HepG2 (cell line): ENCODE measurements around the gene MMP27. TPM values are rescaled to one million over a fixed set of nuclear protein-coding genes. Genes with fewer than 3 reads are reported as not detected.

Source experiments
- ATAC-seq: fragments of 200-7000 bp; cut with Tn5 transposase; 3 replicates; pipeline ENCODE4 v1.9.1; 2020; ENCODE audit warnings: mild to moderate bottlenecking, moderate library complexity
- BruUV-seq: library from RNA; stranded (reverse); fragments of 400-500 nt; replicated peaks from 2 replicates; lab custom pipeline; 2021; lab: Mats Ljungman, UMichigan
- CTCF ChIA-PET: fragments of 300-600 bp; formaldehyde crosslinking; extraction: SDS; loops from one replicate; lab custom pipeline; 2021; ENCODE audit warnings: low total read pairs, inconsistent platforms, low intra/inter-chr PET ratio; lab: Yijun Ruan, JAX
- POLR2A ChIA-PET: fragments of 350-600 bp; sonication (Branson Sonifier 250); formaldehyde crosslinking; loops from one replicate; lab custom pipeline; 2020; ENCODE audit warnings: antibody characterized with exemption, inconsistent platforms; lab: Yijun Ruan, JAX
- DNase-seq: peaks from one replicate; pipeline ENCODE4 v3.0.0-alpha.2; 2015; ENCODE audit warnings: low spot score
- FAIRE-seq: peaks from 3 replicates; lab custom pipeline; 2011; peaks lifted over from hg19 to GRCh38; lab: Jason Lieb, UNC
- H2AFZ ChIP-seq: one replicate; pipeline ENCODE4 v1.6.1; 2011; ENCODE audit warnings: low read length, inconsistent platforms
- H3K27ac ChIP-seq: fragments of 300-600 bp; 3 replicates; pipeline ENCODE4 v1.8.0; 2011; ENCODE audit warnings: mixed run types, mild to moderate bottlenecking, mixed read lengths, low read length, inconsistent platforms; ENCODE audit not compliant: insufficient read depth; ENCODE audit errors: extremely low read length
- H3K27me3 ChIP-seq, 2 experiments: fragments of 200-600 bp in 1 of 2; 2 replicates in 1 of 2; 3 replicates in 1 of 2; pipeline versions ENCODE4 v1.6.0 to v1.8.0; 2011; ENCODE audit warnings: low read length in 2 of 2, mild to moderate bottlenecking in 2 of 2, moderate library complexity in 2 of 2, inconsistent platforms in 1 of 2; ENCODE audit not compliant: insufficient read depth in 2 of 2, control insufficient read depth in 1 of 2
- H3K36me3 ChIP-seq, 2 experiments: fragments of 200-600 bp in 1 of 2; replicated peaks in 1 of 2; 2 replicates in 1 of 2; 3 replicates in 1 of 2; pipeline versions ENCODE4 v1.5.1 to v1.8.0; 2011; ENCODE audit warnings: low read length in 2 of 2, inconsistent platforms in 1 of 2; ENCODE audit not compliant: insufficient read depth in 2 of 2, control insufficient read depth in 1 of 2
- H3K4me1 ChIP-seq: 2 replicates; pipeline ENCODE4 v1.5.1; 2012; ENCODE audit warnings: low read length, inconsistent platforms; ENCODE audit not compliant: insufficient read depth
- H3K4me2 ChIP-seq: 2 replicates; pipeline ENCODE4 v1.6.0; 2011; ENCODE audit warnings: low read depth, low read length, inconsistent platforms
- H3K4me3 ChIP-seq, 3 experiments: fragments of 200-600 bp in 1 of 3; sonication (generic), shearing (Covaris generic) in 1 of 3; replicated peaks in 1 of 3; 2 replicates each; pipeline ENCODE4 v1.5.1; 2011 to 2016; ENCODE audit warnings: low read length in 3 of 3, inconsistent platforms in 2 of 3, low read depth in 2 of 3, mild to moderate bottlenecking in 2 of 3, control low read depth in 1 of 3, mixed read lengths in 1 of 3; ENCODE audit not compliant: insufficient read depth in 1 of 3
- H3K79me2 ChIP-seq: one replicate; pipeline ENCODE4 v1.6.1; 2011; ENCODE audit warnings: low read length, inconsistent platforms; ENCODE audit not compliant: insufficient read depth
- H3K9ac ChIP-seq: 2 replicates; pipeline ENCODE4 v1.6.0; 2011; ENCODE audit warnings: mild to moderate bottlenecking, low read depth, low read length, inconsistent platforms; ENCODE audit not compliant: insufficient read depth
- H3K9me3 ChIP-seq: 2 replicates; pipeline ENCODE4 v1.5.1; 2012; ENCODE audit warnings: mild to moderate bottlenecking, low read length
- H4K20me1 ChIP-seq: 2 replicates; pipeline ENCODE4 v1.6.0; 2011; ENCODE audit warnings: inconsistent platforms, mild to moderate bottlenecking, low read length, moderate library complexity; ENCODE audit not compliant: insufficient read depth
- NR2F1 ChIP-seq, 2 experiments: fragments of 450-650 bp in 1 of 2; formaldehyde crosslinking in 1 of 2; IDR thresholded peaks; 2 replicates each; pipeline versions ENCODE4 v1.5.0 to v1.6.1; 2016 to 2020; ENCODE audit warnings: mild to moderate bottlenecking in 1 of 2, missing compliant biosample characterization in 1 of 2, missing genetic modification reagents in 1 of 2, moderate library complexity in 1 of 2
- SMC3 ChIP-seq: IDR thresholded peaks from 2 replicates; pipeline ENCODE4 v1.6.1; 2011; ENCODE audit warnings: low read length, improper control_type of control experiment
- STAG1 ChIP-seq: sonication (generic); formaldehyde crosslinking; IDR thresholded peaks from 2 replicates; pipeline ENCODE4 v1.4.0; 2020; ENCODE audit warnings: missing genetic modification reagents
- ZNF30 ChIP-seq: sonication (generic); formaldehyde crosslinking; IDR thresholded peaks from 2 replicates; pipeline ENCODE4 v1.5.0; 2020; ENCODE audit warnings: mild to moderate bottlenecking, missing genetic modification reagents
- ZNF616 ChIP-seq: sonication (generic); formaldehyde crosslinking; IDR thresholded peaks from 2 replicates; pipeline ENCODE4 v1.5.0; 2020; ENCODE audit warnings: low read depth, mild to moderate bottlenecking, missing genetic modification reagents
- WGBS: methylation state at CpG from one replicate; pipeline ENCODE4 v1.1.6; 2017; ENCODE audit warnings: low lambda C conversion rate; 5-methylcytosine and 5-hydroxymethylcytosine counted together
- in situ Hi-C: cut with HindIII; loops from 2 replicates; pipeline ENCODE4 v1.10.0; 2017; ENCODE audit warnings: low pct_unique_long_range_greater_than_20kb; ENCODE audit not compliant: extremely low pct_ligation_motif_present
- intact Hi-C: fragments of 100-400 bp; cut with micrococcal nuclease; formaldehyde crosslinking; loops from one replicate; pipeline ENCODE4 v1.10.0; 2022; ENCODE audit not compliant: unreplicated experiment
- polyA plus RNA-seq, 8 experiments: library from polyadenylated mRNA; depleted of rRNA in 3 of 8; stranded (reverse) in 7 of 8; unstranded in 1 of 8; fragments of >200 nt; fragmentation: Illumina TruSeq in 4 of 8; extraction: Trizol in 4 of 8; gene quantifications; 2 replicates each; pipeline versions ENCODE4 v1.2.1 to v1.2.3, GENCODE V29; 2011 to 2016; ENCODE audit warnings: low read depth in 4 of 8, missing spikeins in 1 of 8, mixed read lengths in 1 of 8; ENCODE audit not compliant: insufficient read depth in 1 of 8
- total RNA-seq, 5 experiments: library from RNA; depleted of rRNA; stranded (reverse); fragments of >200 nt; fragmentation: Illumina TruSeq; extraction: Trizol; gene quantifications; 2 replicates each; pipeline ENCODE4 v1.2.3, GENCODE V29; 2016; ENCODE audit warnings: low read depth in 1 of 5
- TF ChIP-seq, protein P1 (sequence below): sonication (generic); formaldehyde crosslinking; IDR thresholded peaks from 2 replicates; pipeline ENCODE4 v1.5.0; 2020; ENCODE audit warnings: mild to moderate bottlenecking, missing genetic modification reagents, moderate library complexity

The MMP27 gene
- total and polyA plus RNA-seq, 2 of the 13 experiments (the other 11 are each of a cell fraction or from before 2014, with no cell fraction given), result not detected

DNA sequence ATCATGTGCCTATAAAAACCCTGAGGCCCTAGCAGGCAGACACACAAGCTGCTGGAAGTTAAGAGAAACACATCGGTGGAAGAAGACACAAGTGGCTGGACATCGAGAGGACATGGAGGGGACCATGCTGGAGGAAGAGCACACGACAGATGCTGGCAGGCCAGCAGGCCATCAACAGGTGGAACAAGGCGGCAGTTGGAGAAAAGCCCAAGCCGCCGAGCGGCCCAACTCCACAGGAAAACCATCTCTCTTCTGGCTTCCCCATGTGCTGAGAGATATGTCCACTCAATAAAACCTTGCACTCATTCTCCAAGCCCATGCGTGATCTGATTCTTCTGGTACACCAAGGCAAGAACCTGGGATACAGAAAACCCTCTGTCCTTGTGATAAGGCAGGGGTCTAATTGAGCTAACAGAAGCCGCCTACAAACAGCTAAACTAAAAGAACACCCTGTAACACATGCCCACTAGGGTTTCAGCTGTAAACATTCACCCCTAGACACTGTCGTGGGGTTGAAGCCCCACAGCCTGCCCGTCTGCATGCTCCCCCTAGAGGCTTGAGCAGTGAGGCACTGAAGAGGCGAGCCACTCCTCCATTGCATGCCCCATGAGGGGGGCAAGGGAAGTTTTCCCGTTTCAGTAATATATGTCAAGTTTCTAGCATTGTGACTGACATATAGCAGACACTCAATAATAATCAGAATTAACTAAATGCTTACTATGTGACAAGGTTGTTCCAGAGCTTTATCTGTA is 41.4 kb downstream of the MMP27 start:
- ATAC-seq, result peak; percentile 97
- intact Hi-C loops, result no loop called here

DNA sequence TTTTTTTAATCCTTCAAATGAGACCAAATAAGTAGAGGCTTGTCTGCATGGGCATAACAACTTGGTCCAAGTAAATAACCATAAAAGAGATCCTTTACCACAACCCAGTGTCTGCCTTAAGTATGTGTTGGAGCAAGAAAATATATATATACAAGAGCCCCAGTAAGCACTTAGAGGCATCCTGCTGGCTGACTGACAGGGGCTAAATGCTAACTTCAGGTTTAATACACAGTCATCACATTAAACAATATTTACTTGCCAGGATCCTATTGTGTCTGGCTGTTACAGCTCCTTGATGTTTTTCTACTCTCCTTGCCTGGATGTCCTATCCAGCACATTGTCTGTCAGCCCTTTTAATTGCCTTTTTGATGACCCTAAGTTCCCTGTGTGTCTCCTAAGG is 43.0 kb downstream of the MMP27 start:
- BruUV-seq, result no TSS peak
- Histone ChIP-seq H2AFZ (no peak overlapping the region), H3K9me3 (no peaks in the 10 kb centered on the region), H3K79me2 (no peaks in the 10 kb centered on the region), H3K9ac (no peak overlapping the region), H4K20me1 (no peaks in the 10 kb centered on the region), H3K4me1 (peaks cover 7% of the 10 kb centered on the region; the same call in 1 of the 2 replicates), H3K27ac (no peak overlapping the region), H3K27me3 (no peaks in the 10 kb centered on the region), H3K4me3 (no peak overlapping the region), H3K4me2 (no peak overlapping the region), H3K36me3 (no peaks in the 10 kb centered on the region)
- ChIA-PET CTCF (no interaction called here), POLR2A (no interaction called here)
- in situ Hi-C loops (loop anchor here (5.0 kb wide), 1 partner anchor 315 kb away; the partner anchor contains the start of gene BIRC2), intact Hi-C loops (no loop called here)
- DNase-seq (no peak), FAIRE-seq (no peak), ATAC-seq (no peak)
- TF ChIP-seq NR2F1 (CRISPR knock-in tag; IDR thresholded peaks at IDR 0.05) (no peak), ZNF616 (CRISPR knock-in tag) (no peak)

More for the DNA sequence above, 41.4 kb downstream of the MMP27 start:
- H3K4me2 ChIP-seq, result no peak overlapping the region
- CTCF ChIA-PET, result interaction anchor here (0.8 kb wide), 2 partner anchors 71 to 170 kb away, joined by 3 read pairs; no protein-coding TSS in a partner anchor
- H4K20me1 ChIP-seq, result no peaks in the 10 kb centered on the region
- in situ Hi-C loops, result loop anchor here (5.0 kb wide), 1 partner anchor 317 kb away; the partner anchor contains the start of gene BIRC2
- no peak overlapping the region for H3K4me3 ChIP-seq
- H3K27me3 ChIP-seq, result no peaks in the 10 kb centered on the region; a peak in 1 of 5 replicates
- peak; percentile 7 for DNase-seq
- H3K27ac ChIP-seq, result no peak overlapping the region
- H2AFZ ChIP-seq, result no peak overlapping the region
- BruUV-seq, result no TSS peak
- TF ChIP-seq, protein P1, sequence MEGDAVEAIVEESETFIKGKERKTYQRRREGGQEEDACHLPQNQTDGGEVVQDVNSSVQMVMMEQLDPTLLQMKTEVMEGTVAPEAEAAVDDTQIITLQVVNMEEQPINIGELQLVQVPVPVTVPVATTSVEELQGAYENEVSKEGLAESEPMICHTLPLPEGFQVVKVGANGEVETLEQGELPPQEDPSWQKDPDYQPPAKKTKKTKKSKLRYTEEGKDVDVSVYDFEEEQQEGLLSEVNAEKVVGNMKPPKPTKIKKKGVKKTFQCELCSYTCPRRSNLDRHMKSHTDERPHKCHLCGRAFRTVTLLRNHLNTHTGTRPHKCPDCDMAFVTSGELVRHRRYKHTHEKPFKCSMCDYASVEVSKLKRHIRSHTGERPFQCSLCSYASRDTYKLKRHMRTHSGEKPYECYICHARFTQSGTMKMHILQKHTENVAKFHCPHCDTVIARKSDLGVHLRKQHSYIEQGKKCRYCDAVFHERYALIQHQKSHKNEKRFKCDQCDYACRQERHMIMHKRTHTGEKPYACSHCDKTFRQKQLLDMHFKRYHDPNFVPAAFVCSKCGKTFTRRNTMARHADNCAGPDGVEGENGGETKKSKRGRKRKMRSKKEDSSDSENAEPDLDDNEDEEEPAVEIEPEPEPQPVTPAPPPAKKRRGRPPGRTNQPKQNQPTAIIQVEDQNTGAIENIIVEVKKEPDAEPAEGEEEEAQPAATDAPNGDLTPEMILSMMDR (CRISPR knock-in tag), result peak; percentile 68
- TF ChIP-seq STAG1 (peak; percentile 49), SMC3 (peak; percentile 7; the same call in 1 of the 2 replicates), ZNF30 (no peak)
- POLR2A ChIA-PET, result no interaction called here
- H3K4me1 ChIP-seq, result peaks cover 7% of the 10 kb centered on the region; the same call in 1 of the 2 replicates
- H3K9ac ChIP-seq, result no peak overlapping the region
- no peaks in the 10 kb centered on the region for H3K36me3 ChIP-seq
- WGBS, result 71% methylated on average over 11 of the region's 13 CpGs
- H3K9me3 ChIP-seq, result no peaks in the 10 kb centered on the region
- H3K79me2 ChIP-seq, result no peaks in the 10 kb centered on the region
- no peak for FAIRE-seq
